Activated T-cell treated with anti-CD3 and anti-CD28 coated beads, Interleukin-2, amount 50 U/mL, for 4 hours (primary cell): Measurements from ENCODE around the gene CEACAM6. TPM values are rescaled to one million over a fixed set of nuclear protein-coding genes. Genes with fewer than 3 reads are reported as not detected.
"Not testable (repeated sequence)": the region's sequence is repeated elsewhere in the genome, so short reads cannot be mapped to it uniquely, and the experiment has no call there.

Experiments
- ATAC-seq, 2 donors: fragments of 200-7000 bp; cut with Tn5 transposase; one replicate each; pipeline ENCODE4 v1.10.0; 2021
- DNase-seq: peaks from one replicate; pipeline ENCODE4 v3.0.0-alpha.2; 2020
- H3K27me3 Mint-ChIP-seq: one replicate; pipeline ENCODE4 v1.8.0; 2021; ENCODE audit warnings: low read depth, mixed read lengths
- H3K36me3 Mint-ChIP-seq: one replicate; pipeline ENCODE4 v1.8.0; 2022; ENCODE audit warnings: mixed read lengths; ENCODE audit not compliant: insufficient read depth
- H3K4me1 Mint-ChIP-seq: one replicate; pipeline ENCODE4 v1.8.0; 2021; ENCODE audit warnings: low read depth, mixed read lengths
- H3K4me3 Mint-ChIP-seq: one replicate; pipeline ENCODE4 v1.8.0; 2021; ENCODE audit warnings: mild to moderate bottlenecking, moderate library complexity, mixed read lengths
- H3K9me3 Mint-ChIP-seq: one replicate; pipeline ENCODE4 v1.8.0; 2021; ENCODE audit warnings: mixed read lengths
- total RNA-seq, 3 donors: library from RNA; stranded (reverse); gene quantifications; one replicate each; pipeline ENCODE4 v1.2.1, GENCODE V29; 2021

CEACAM6 gene
- total RNA-seq, 3 donors from 2014 or later = 0.23 to 0.27 (median 0.26) TPM

DNA sequence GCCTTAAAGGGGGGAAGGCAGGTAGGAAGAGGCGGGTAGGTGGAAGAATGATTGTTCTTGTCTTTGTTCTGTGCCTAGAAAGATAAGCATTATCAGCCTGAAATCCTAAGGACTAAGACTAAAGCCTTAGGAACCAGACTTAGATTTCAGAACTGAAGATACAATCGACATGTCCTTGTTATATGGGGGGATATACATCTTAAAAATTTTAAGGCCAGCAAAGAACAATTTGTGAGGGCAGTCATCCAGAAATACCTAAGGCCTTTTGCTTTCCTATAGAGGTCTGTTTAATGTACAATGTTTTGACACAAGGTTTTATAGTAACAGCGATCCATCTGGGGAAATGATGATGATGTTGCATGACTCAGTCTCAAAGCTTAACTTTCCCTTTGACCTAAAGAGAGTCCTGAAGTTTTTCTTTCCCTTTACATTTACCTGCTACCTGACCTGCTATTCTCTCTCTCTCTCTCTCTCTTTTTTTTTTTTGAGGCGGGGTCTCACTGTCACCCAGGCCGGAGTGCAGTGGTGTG is 20.2 kb upstream of the CEACAM6 start:
- H3K9me3 Mint-ChIP-seq = no peaks in the 10 kb centered on the region
- ATAC-seq (no peak), DNase-seq (no peak)
- H3K36me3 Mint-ChIP-seq = no peaks in the 10 kb centered on the region
- H3K4me1 Mint-ChIP-seq = peaks cover 7% of the 10 kb centered on the region
- no peak overlapping the region for H3K4me3 Mint-ChIP-seq
- H3K27me3 Mint-ChIP-seq = peaks cover 37% of the 10 kb centered on the region

DNA sequence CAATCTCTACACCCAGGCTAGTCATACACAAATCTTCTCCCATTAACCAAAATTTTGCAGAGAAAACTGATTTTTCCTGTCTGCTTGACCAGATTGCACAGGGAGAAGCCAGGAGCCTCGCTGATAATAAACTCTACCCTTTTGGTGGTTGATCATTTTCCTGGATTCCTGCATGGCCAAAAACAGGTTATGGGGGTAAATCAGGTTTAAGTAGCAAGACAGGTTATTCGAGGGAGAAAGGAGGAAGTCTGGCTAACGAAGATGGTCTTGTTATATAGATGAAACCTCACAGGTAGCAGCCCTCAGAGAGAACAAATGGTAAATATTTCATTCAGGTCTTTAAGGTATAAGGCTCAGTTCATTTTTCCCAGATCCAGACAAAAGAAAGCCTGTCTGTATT is 16.0 kb upstream of the CEACAM6 start:
- peaks cover 35% of the 10 kb centered on the region for H3K27me3 Mint-ChIP-seq
- no peak for ATAC-seq

GRCh38 chr19:41740415-41741243 is 14.7 kb upstream of the CEACAM6 start:
- no peak overlapping the region for H3K4me3 Mint-ChIP-seq
- H3K9me3 Mint-ChIP-seq = no peaks in the 10 kb centered on the region
- H3K27me3 Mint-ChIP-seq = peaks cover 44% of the 10 kb centered on the region

More for the DNA sequence above, 16.0 kb upstream of the CEACAM6 start:
- Mint-ChIP-seq H3K4me3 (no peak overlapping the region), H3K36me3 (no peaks in the 10 kb centered on the region), H3K4me1 (peaks cover 22% of the 10 kb centered on the region), H3K9me3 (no peaks in the 10 kb centered on the region)
- no peak for DNase-seq

DNA sequence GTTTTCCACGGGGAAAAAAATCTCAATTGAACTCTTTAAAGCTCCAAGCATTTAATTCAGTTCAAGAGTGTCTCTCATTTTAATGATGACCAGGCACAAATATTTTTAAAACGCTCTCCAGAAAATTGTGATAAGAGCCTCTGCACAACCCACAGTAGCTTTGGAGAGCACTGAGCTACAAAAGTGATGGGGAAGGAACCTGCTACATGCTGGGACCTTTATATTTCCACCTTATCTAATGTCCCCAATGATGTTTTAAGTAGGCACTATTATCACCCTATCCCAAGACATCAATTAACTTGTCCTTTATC is 14.1 kb upstream of the CEACAM6 start:
- no peaks in the 10 kb centered on the region for H3K9me3 Mint-ChIP-seq
- peaks cover 19% of the 10 kb centered on the region for H3K4me1 Mint-ChIP-seq
- peaks cover 46% of the 10 kb centered on the region for H3K27me3 Mint-ChIP-seq
- ATAC-seq (no peak), DNase-seq (no peak)
- no peak overlapping the region for H3K4me3 Mint-ChIP-seq
- H3K36me3 Mint-ChIP-seq = no peaks in the 10 kb centered on the region

More at GRCh38 chr19:41740415-41741243, 14.7 kb upstream of the CEACAM6 start:
- Mint-ChIP-seq H3K36me3 (no peaks in the 10 kb centered on the region), H3K4me1 (peaks cover 19% of the 10 kb centered on the region)
- DNase-seq (no peak), ATAC-seq (peak; percentile 88 to 92)

- H3K9me3 Mint-ChIP-seq = no peaks in the 10 kb centered on the region
- no peak for ATAC-seq
- peaks cover 19% of the 10 kb centered on the region for H3K4me1 Mint-ChIP-seq
- no peak overlapping the region for H3K4me3 Mint-ChIP-seq
- H3K27me3 Mint-ChIP-seq = peaks cover 69% of the 10 kb centered on the region
- DNase-seq = no peak
- H3K36me3 Mint-ChIP-seq = no peaks in the 10 kb centered on the region
Observed at GRCh38 chr19:41744850-41745249, 10.5 kb upstream of the CEACAM6 start.

DNA sequence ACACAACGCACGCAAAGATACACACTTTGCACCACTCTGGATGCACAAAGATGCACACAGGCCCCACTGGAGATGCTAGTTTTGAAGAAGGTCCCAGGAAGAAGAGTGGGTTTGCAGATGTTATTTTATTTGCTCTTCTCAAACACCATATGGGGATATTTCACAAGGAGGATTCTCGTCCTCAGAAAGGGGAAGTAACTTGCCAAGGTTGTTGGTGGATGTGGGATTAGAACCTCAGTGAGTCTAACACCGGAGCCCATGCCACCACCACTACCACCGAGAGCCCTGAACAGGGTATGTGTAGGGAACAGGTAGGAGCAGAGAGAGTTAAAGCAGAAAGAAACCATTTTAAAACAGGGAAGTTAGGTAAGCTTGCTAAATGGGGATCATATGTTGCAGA is 9.6 kb upstream of the CEACAM6 start:
- no peak for ATAC-seq
- Mint-ChIP-seq H3K4me1 (peaks cover 10% of the 10 kb centered on the region), H3K4me3 (no peak overlapping the region), H3K27me3 (peaks cover 69% of the 10 kb centered on the region), H3K36me3 (no peaks in the 10 kb centered on the region), H3K9me3 (no peaks in the 10 kb centered on the region)
- DNase-seq = no peak

- H3K27me3 Mint-ChIP-seq = peaks cover 68% of the 10 kb centered on the region
- no peaks in the 10 kb centered on the region for H3K36me3 Mint-ChIP-seq
- H3K4me1 Mint-ChIP-seq = peaks cover 1% of the 10 kb centered on the region
- DNase-seq (peak; percentile 39), ATAC-seq (peak; percentile 80 to 98)
- no peaks in the 10 kb centered on the region for H3K9me3 Mint-ChIP-seq
- no peak overlapping the region for H3K4me3 Mint-ChIP-seq
Observed at GRCh38 chr19:41746593-41747227, 8.6 kb upstream of the CEACAM6 start.

DNA sequence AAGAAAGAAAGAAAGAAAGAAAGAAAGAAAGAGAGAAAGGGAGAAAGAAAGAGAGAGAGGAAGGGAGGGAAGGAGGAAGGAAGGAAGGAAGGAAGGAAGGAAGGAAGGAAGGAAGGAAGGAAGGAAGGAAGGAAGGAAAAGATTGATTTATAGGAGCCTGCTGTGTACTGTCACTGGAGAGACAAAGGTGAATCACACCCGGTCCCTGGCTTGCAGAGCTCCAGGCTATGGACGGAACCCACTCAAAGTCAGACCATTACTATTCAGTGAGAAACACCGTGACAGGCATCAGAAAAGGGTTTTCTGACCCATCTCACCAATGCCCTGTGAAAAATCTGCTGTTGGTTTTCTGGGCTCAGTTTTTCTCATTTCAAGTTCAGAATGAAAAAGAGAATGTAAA is 7.3 kb upstream of the CEACAM6 start:
- H3K4me3 Mint-ChIP-seq = no peak overlapping the region
- H3K36me3 Mint-ChIP-seq = no peaks in the 10 kb centered on the region
- peaks cover 1% of the 10 kb centered on the region for H3K4me1 Mint-ChIP-seq
- no peaks in the 10 kb centered on the region for H3K9me3 Mint-ChIP-seq
- no peak for DNase-seq
- no peak for ATAC-seq
- H3K27me3 Mint-ChIP-seq = peaks cover 75% of the 10 kb centered on the region

- ATAC-seq, H3K4me3 Mint-ChIP-seq, DNase-seq, H3K9me3 Mint-ChIP-seq, H3K36me3 Mint-ChIP-seq, H3K4me1 Mint-ChIP-seq: not testable (repeated sequence)
- H3K27me3 Mint-ChIP-seq = peaks cover 66% of the 10 kb centered on the region
Observed at GRCh38 chr19:41750248-41751134, 4.8 kb upstream of the CEACAM6 start.

DNA sequence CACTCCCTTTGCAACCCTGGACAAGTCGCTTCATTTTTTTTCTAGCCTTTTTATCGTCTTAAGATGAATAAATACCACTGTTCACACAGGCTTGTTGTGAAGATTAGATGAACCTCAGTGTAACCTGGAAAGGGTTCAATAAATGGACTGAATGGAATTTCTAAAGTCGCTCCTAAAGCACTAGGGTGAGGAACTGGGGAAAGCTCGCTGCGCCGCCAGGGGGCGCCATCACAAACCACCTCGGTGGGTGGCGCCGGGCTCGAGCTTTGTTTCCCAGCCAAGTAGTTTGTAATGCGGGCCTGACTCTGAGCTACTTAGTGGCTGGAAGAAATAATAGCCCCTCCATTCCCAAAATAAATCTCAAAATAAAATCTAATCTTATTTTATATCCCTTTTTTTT is 2.2 kb upstream of the CEACAM6 start:
- Mint-ChIP-seq H3K9me3 (no peaks in the 10 kb centered on the region), H3K4me1 (peaks cover 3% of the 10 kb centered on the region), H3K4me3 (no peak overlapping the region), H3K27me3 (peaks cover 48% of the 10 kb centered on the region), H3K36me3 (no peaks in the 10 kb centered on the region)
- peak; percentile 83 for DNase-seq
- peak; percentile 60 to 66 for ATAC-seq

DNA sequence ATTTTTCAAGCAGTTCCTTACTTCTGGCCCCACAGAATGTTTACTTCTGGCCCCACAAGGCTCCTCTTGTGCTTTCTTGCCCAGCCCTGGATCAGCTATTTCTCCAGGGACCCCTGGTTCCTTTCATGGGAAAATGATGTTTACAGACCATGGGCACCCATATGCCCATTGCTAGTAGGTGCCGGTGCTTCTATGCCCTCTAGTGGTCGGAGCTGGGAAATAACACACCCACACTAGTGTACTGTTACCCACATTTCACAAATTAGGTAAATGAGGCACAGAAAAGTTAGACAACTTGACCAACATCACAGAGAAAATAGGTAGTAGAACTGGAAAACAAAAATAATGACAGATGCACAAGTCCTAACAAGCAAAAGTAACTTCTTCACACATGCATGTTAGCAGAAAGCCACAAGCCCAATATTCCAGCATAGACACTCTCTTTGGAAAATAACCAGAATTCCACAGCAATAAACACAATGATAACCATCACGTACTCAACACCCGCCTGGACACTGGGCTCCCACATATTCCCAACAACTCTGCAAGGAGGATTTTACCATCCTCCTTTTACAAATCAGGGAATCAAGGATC is 1.3 kb upstream of the CEACAM6 start:
- H3K4me1 Mint-ChIP-seq = peaks cover 3% of the 10 kb centered on the region
- no peaks in the 10 kb centered on the region for H3K36me3 Mint-ChIP-seq

DNA sequence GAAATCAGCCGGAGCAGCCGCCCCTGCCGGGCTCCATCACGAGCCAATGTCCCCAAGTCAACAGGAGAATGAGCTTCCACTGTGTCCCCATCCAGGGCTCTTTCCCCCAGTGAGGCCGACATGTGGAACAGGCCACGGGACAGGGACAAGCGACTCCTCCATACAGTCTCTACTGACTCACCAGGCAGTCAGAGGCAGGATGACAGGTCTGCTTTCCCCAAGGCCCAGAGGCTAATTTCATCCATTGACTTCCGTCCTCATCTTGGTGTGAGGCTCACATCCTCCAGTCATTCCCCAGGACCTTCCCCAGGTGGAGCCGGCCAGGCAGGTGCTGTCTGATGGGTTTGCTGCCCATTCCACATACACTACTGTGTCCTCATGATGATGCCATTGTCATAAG is 3.5 kb downstream of the CEACAM6 start:
- Mint-ChIP-seq H3K4me1 (peaks cover under 1% of the 10 kb centered on the region), H3K27me3 (peaks cover 56% of the 10 kb centered on the region), H3K36me3 (no peaks in the 10 kb centered on the region), H3K4me3 (no peak overlapping the region), H3K9me3 (no peaks in the 10 kb centered on the region)
- no peak for ATAC-seq
- no peak for DNase-seq

More for the DNA sequence above, 1.3 kb upstream of the CEACAM6 start:
- Mint-ChIP-seq H3K4me3 (no peak overlapping the region), H3K27me3 (peaks cover 46% of the 10 kb centered on the region), H3K9me3 (no peaks in the 10 kb centered on the region)
- DNase-seq (peak; percentile 71), ATAC-seq (peak; percentile 88 to 91)

DNA sequence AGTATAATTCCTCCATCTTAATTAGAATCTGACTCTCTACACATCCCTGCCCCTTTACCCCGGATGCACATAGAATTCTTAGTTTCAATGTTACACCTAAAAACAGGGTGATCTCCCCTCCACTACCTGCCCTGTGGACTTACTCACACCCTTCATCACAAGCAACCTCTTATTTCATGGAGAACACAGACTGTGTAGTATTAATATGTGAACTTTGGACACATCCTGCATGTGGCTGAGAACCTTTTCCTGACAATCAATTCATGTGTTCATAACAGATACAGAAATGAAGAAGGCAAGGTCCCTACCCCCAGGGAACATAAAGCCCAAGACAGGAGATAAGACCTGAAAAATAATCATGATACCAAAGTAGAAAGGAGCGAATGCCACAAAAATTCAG is 11.8 kb downstream of the CEACAM6 start:
- Mint-ChIP-seq H3K4me3 (no peak overlapping the region), H3K4me1 (peaks cover 4% of the 10 kb centered on the region), H3K9me3 (no peaks in the 10 kb centered on the region), H3K27me3 (peaks cover 56% of the 10 kb centered on the region), H3K36me3 (no peaks in the 10 kb centered on the region)
- no peak for ATAC-seq
- DNase-seq = no peak

GRCh38 chr19:41768105-41768504 is 12.8 kb downstream of the CEACAM6 start:
- H3K4me3 Mint-ChIP-seq, H3K36me3 Mint-ChIP-seq, H3K9me3 Mint-ChIP-seq, ATAC-seq, DNase-seq: not testable (repeated sequence)
- H3K27me3 Mint-ChIP-seq = peaks cover 55% of the 10 kb centered on the region
- peaks cover 13% of the 10 kb centered on the region for H3K4me1 Mint-ChIP-seq
